ENCODE results near the gene HSPD1.

HSPD1 gene

GRCh38 chr2:197515739-197516392, 16.2 kb upstream of the HSPD1 start, which contains the start of gene MOB4:
MOB4 (plus strand) TSS chr2:197516066; CDS start chr2:197516087, 21 bp downstream.
- Histone ChIP-seq H3K4me3 (peak within 1 kb of the TSS; percentile 80), H3K9ac (ENCODE audit: insufficient read length) (peak within 1 kb of the TSS; percentile 95), H3K9me3 (ENCODE audit: low read depth, low read length) (no peaks in the 10 kb centered on the region), H3K36me3 (ENCODE audit: insufficient read depth, low read length) (peaks cover 15% of the 10 kb centered on the region), H3K27ac (peak within 1 kb of the TSS; percentile 61)
- TF ChIP-seq EZH2 (IDR thresholded peaks at IDR 0.05), result no peak
- peak; percentile 97 for TF ChIP-seq POLR2AphosphoS5 (IDR thresholded peaks at IDR 0.05; ENCODE audit: borderline replicate concordance, low read depth, low read length)
- peak; percentile 91 for TF ChIP-seq FOXP2 (optimal IDR thresholded peaks at IDR 0.05; ENCODE audit: control extremely low read depth, extremely low read length, insufficient read depth)
- DNase-seq (ENCODE audit: low read depth, low spot score), result no peak

DNA sequence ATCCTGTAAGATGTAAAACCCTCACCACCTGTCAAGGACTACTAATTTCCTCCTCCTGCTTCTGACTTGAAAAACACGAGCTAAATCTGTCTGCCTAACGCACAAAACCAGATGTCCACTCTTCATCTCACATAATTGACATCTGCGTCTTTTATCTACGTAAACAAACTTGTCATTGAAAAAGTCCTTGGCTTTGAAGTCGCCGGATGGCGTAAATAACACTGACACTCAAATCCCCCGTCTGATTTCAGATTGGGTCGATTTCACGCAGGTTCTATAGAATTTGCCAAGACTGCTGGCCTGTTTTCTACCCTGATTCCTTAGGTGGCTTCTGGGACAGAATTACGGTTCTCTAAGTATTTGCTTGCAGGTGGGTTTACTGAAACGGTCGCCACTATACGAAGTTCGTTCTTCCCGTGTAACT, 15.7 kb upstream of the HSPD1 start:
- peak overlapping the region; percentile 80 for H3K4me3 ChIP-seq
- peak overlapping the region; percentile 61 for H3K27ac ChIP-seq
- TF ChIP-seq POLR2AphosphoS5 (IDR thresholded peaks at IDR 0.05; ENCODE audit: borderline replicate concordance, low read depth, low read length) (no peak), FOXP2 (optimal IDR thresholded peaks at IDR 0.05; ENCODE audit: control extremely low read depth, extremely low read length, insufficient read depth) (no peak), EZH2 (IDR thresholded peaks at IDR 0.05) (no peak)
- peak overlapping the region; percentile 95 for H3K9ac ChIP-seq (ENCODE audit: insufficient read length)
- no peak for DNase-seq (ENCODE audit: low read depth, low spot score)
- H3K9me3 ChIP-seq (ENCODE audit: low read depth, low read length), result no peaks in the 10 kb centered on the region
- peaks cover 12% of the 10 kb centered on the region for H3K36me3 ChIP-seq (ENCODE audit: insufficient read depth, low read length)

DNA sequence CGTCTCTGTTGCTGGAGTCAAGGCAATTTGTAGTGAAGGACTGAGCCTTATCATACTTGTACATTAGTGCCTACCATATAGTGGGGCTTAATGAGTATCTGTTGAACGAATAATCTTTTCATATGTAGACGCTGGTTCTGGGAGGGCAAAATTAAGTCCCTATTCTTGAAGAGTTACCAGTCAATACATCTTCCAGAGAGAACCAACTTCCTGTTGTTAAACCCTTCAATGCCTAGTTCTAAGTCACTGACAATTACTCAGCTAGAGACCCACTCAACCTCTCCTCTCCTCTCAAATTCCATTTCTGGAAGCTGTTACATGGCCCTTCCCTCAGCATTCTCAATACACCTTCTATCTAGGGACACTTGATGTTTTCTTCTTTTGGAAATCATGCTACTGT, 15.1 kb upstream of the HSPD1 start:
- Histone ChIP-seq H3K9ac (ENCODE audit: insufficient read length) (peak overlapping the region; percentile 95), H3K36me3 (ENCODE audit: insufficient read depth, low read length) (peaks cover 6% of the 10 kb centered on the region; the same call in 1 of the 2 replicates), H3K9me3 (ENCODE audit: low read depth, low read length) (no peaks in the 10 kb centered on the region), H3K27ac (peak overlapping the region; percentile 61), H3K4me3 (peak overlapping the region; percentile 80)
- TF ChIP-seq FOXP2 (optimal IDR thresholded peaks at IDR 0.05; ENCODE audit: control extremely low read depth, extremely low read length, insufficient read depth) (no peak), POLR2AphosphoS5 (IDR thresholded peaks at IDR 0.05; ENCODE audit: borderline replicate concordance, low read depth, low read length) (no peak), EZH2 (IDR thresholded peaks at IDR 0.05) (no peak)
- DNase-seq (ENCODE audit: low read depth, low spot score), result no peak

DNA sequence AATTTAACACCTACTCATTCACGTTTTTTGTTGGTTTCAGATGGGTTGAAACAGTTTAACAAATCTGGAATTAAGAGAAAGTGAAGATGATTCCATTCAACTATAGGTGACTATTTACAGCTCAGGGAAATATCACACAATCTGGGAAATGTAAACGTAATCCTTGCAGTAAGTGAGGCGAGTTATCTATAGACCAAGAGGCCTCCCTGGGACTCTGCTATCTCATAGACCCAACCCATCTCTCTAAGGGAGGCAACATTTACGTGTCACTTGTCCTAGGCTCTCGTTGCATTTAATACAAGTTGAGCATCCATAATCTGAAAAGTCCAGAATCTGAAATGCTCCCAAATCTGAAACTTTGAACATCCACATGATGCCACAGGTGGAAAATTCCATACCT, 14.3 kb upstream of the HSPD1 start:
- DNase-seq (ENCODE audit: low read depth, low spot score), result no peak
- no peak overlapping the region; the same call in 1 of the 2 replicates for H3K27ac ChIP-seq
- TF ChIP-seq FOXP2 (optimal IDR thresholded peaks at IDR 0.05; ENCODE audit: control extremely low read depth, extremely low read length, insufficient read depth) (no peak), EZH2 (IDR thresholded peaks at IDR 0.05) (no peak), POLR2AphosphoS5 (IDR thresholded peaks at IDR 0.05; ENCODE audit: borderline replicate concordance, low read depth, low read length) (no peak)
- H3K9ac ChIP-seq (ENCODE audit: insufficient read length), result no peak overlapping the region
- H3K36me3 ChIP-seq (ENCODE audit: insufficient read depth, low read length), result no peaks in the 10 kb centered on the region
- H3K9me3 ChIP-seq (ENCODE audit: low read depth, low read length), result no peaks in the 10 kb centered on the region
- H3K4me3 ChIP-seq, result no peak overlapping the region

- TF ChIP-seq FOXP2 (optimal IDR thresholded peaks at IDR 0.05; ENCODE audit: control extremely low read depth, extremely low read length, insufficient read depth) (no peak), POLR2AphosphoS5 (IDR thresholded peaks at IDR 0.05; ENCODE audit: borderline replicate concordance, low read depth, low read length) (no peak), EZH2 (IDR thresholded peaks at IDR 0.05) (no peak)
- Histone ChIP-seq H3K9me3 (ENCODE audit: low read depth, low read length) (no peaks in the 10 kb centered on the region), H3K27ac (peak overlapping the region; percentile 38; the same call in 1 of the 2 replicates), H3K9ac (ENCODE audit: insufficient read length) (no peak overlapping the region), H3K36me3 (ENCODE audit: insufficient read depth, low read length) (peaks cover 54% of the 10 kb centered on the region), H3K4me3 (no peak overlapping the region)
- DNase-seq (ENCODE audit: low read depth, low spot score), result no peak
Measured at GRCh38 chr2:197506658-197507057, 7.0 kb upstream of the HSPD1 start.

- no peak for TF ChIP-seq FOXP2 (optimal IDR thresholded peaks at IDR 0.05; ENCODE audit: control extremely low read depth, extremely low read length, insufficient read depth)
- peak; percentile 48 for TF ChIP-seq POLR2AphosphoS5 (IDR thresholded peaks at IDR 0.05; ENCODE audit: borderline replicate concordance, low read depth, low read length)
- no peak for TF ChIP-seq EZH2 (IDR thresholded peaks at IDR 0.05)
- DNase-seq (ENCODE audit: low read depth, low spot score), result no peak
- Histone ChIP-seq H3K9me3 (ENCODE audit: low read depth, low read length) (no peaks in the 10 kb centered on the region), H3K9ac (ENCODE audit: insufficient read length) (no peak overlapping the region), H3K4me3 (no peak overlapping the region), H3K36me3 (ENCODE audit: insufficient read depth, low read length) (peaks cover 62% of the 10 kb centered on the region), H3K27ac (peak overlapping the region; percentile 33; the same call in 1 of the 2 replicates)
Measured at GRCh38 chr2:197504512-197504911, 4.9 kb upstream of the HSPD1 start.

- TF ChIP-seq POLR2AphosphoS5 (IDR thresholded peaks at IDR 0.05; ENCODE audit: borderline replicate concordance, low read depth, low read length) (no peak), EZH2 (IDR thresholded peaks at IDR 0.05) (no peak), FOXP2 (optimal IDR thresholded peaks at IDR 0.05; ENCODE audit: control extremely low read depth, extremely low read length, insufficient read depth) (no peak)
- Histone ChIP-seq H3K27ac (0 out of 2 replicates have a peak overlapping the region, but pooled peaks have one; percentile 33), H3K9ac (ENCODE audit: insufficient read length) (no peak overlapping the region), H3K9me3 (ENCODE audit: low read depth, low read length) (no peaks in the 10 kb centered on the region), H3K4me3 (no peak overlapping the region), H3K36me3 (ENCODE audit: insufficient read depth, low read length) (peaks cover 62% of the 10 kb centered on the region)
- DNase-seq (ENCODE audit: low read depth, low spot score), result no peak
Measured at GRCh38 chr2:197504000-197504399, 4.4 kb upstream of the HSPD1 start.

- DNase-seq (ENCODE audit: low read depth, low spot score), result no peak
- peak overlapping the region; percentile 67; the same call in 1 of the 2 replicates for H3K27ac ChIP-seq
- peak overlapping the region; percentile 96 for H3K9ac ChIP-seq (ENCODE audit: insufficient read length)
- TF ChIP-seq EZH2 (IDR thresholded peaks at IDR 0.05), result no peak
- no peak for TF ChIP-seq POLR2AphosphoS5 (IDR thresholded peaks at IDR 0.05; ENCODE audit: borderline replicate concordance, low read depth, low read length)
- no peak for TF ChIP-seq FOXP2 (optimal IDR thresholded peaks at IDR 0.05; ENCODE audit: control extremely low read depth, extremely low read length, insufficient read depth)
- peak overlapping the region; percentile 93 for H3K4me3 ChIP-seq
- H3K36me3 ChIP-seq (ENCODE audit: insufficient read depth, low read length), result peaks cover 67% of the 10 kb centered on the region
- no peaks in the 10 kb centered on the region for H3K9me3 ChIP-seq (ENCODE audit: low read depth, low read length)
Measured at GRCh38 chr2:197502685-197503084, 3.0 kb upstream of the HSPD1 start.

Measured in SK-N-MC (cell line).